CD4-positive, alpha-beta T cell treated with Interleukin-2 at 100 ng/mL for 4 hours (primary cell): ENCODE data around the gene ZNF367.
A peak's percentile ranks its signal among the peaks of the same experiment; 100 is the strongest.

ENCODE experiments used
- DNase-seq: peaks from one replicate; pipeline ENCODE4 v3.0.0-alpha.2; 2020; ENCODE audit warnings: low spot score

The ZNF367 gene

GRCh38 chr9:96436456-96437126 is 18.4 kb upstream of the ZNF367 start:
- DNase-seq: no peak

- peak; percentile 62 for DNase-seq
These were observed 17.9 kb upstream of the ZNF367 start for GRCh38 chr9:96436063-96436455.

- DNase-seq: no peak
These were observed 17.2 kb upstream of the ZNF367 start for GRCh38 chr9:96435345-96435744.

GRCh38 chr9:96430377-96430776 is 12.2 kb upstream of the ZNF367 start:
- DNase-seq: no peak

- DNase-seq: no peak
These were observed 11.6 kb upstream of the ZNF367 start for GRCh38 chr9:96429732-96430131.

- DNase-seq: peak; percentile 23
These were observed 7.5 kb upstream of the ZNF367 start for GRCh38 chr9:96425500-96426169.

- DNase-seq: no peak
These were observed 5.8 kb upstream of the ZNF367 start for GRCh38 chr9:96423985-96424336.

- DNase-seq: no peak
These were observed 5.3 kb upstream of the ZNF367 start for GRCh38 chr9:96423322-96423984.

- DNase-seq: peak; percentile 62
These were observed 2.5 kb upstream of the ZNF367 start for GRCh38 chr9:96420468-96421219.

GRCh38 chr9:96419691-96419969 is 1.5 kb upstream of the ZNF367 start:
- DNase-seq: no peak

- peak; percentile 58 for DNase-seq
These were observed 935 bp upstream of the ZNF367 start for GRCh38 chr9:96418920-96419690.

GRCh38 chr9:96417661-96418082 is 498 bp downstream of the ZNF367 start:
- DNase-seq: peak; percentile 31

- peak; percentile 89 for DNase-seq
These were observed 1.1 kb downstream of the ZNF367 start for GRCh38 chr9:96417051-96417586.

GRCh38 chr9:96413302-96414221 is 4.6 kb downstream of the ZNF367 start:
- DNase-seq: peak; percentile 32

- DNase-seq: no peak
These were observed 5.8 kb downstream of the ZNF367 start for GRCh38 chr9:96412174-96412913.

- no peak for DNase-seq
These were observed 6.9 kb downstream of the ZNF367 start for GRCh38 chr9:96411129-96411838.

- DNase-seq: no peak
These were observed 9.5 kb downstream of the ZNF367 start for GRCh38 chr9:96408409-96409280.
